Esophagus squamous epithelium (tissue), 4 donors: ENCODE results near the gene NCKIPSD.

Experiments used
- CTCF ChIP-seq, 6 experiments: fragments of 450-650 bp in 4 of 6; fragments of 200-600 bp in 2 of 6; sonication (generic) in 2 of 6; IDR thresholded peaks; one replicate each; pipeline ENCODE4 v1.5.1; 2016 to 2019; ENCODE audit warnings: antibody characterized with exemption in 6 of 6, mild to moderate bottlenecking in 4 of 6, moderate library complexity in 4 of 6
- POLR2A ChIP-seq, 4 donors: fragments of 450-650 bp; IDR thresholded peaks; one replicate each; pipeline ENCODE4 v1.6.1; 2017; ENCODE audit warnings: antibody characterized with exemption in 4 of 4, mild to moderate bottlenecking in 4 of 4, moderate library complexity in 3 of 4

- TF ChIP-seq CTCF (IDR thresholded peaks at IDR 0.05) (no peak), POLR2A (IDR thresholded peaks at IDR 0.05) (no peak)
Measured at GRCh38 chr3:48630833-48631232, 54.9 kb downstream of the NCKIPSD start.
